OCI-LY1 (cell line): ENCODE measurements around the gene RGS19.

Source experiments
- H2AFZ ChIP-seq: fragments of 200-600 bp; sonication (generic), shearing (Covaris generic); 2 replicates; pipeline ENCODE4 v1.6.0; 2014; ENCODE audit warnings: antibody characterized with exemption, mild to moderate bottlenecking, low read length
- H3F3A ChIP-seq: fragments of 200-600 bp; sonication (generic), shearing (Covaris generic); 2 replicates; pipeline ENCODE4 v1.6.0; 2014; ENCODE audit warnings: mild to moderate bottlenecking, antibody characterized with exemption, low read length, moderate library complexity; ENCODE audit not compliant: insufficient read depth
- H3K27ac ChIP-seq: fragments of 200-600 bp; sonication (generic); 2 replicates; pipeline ENCODE4 v1.5.1; 2014; ENCODE audit warnings: low read length, mixed run types, mild to moderate bottlenecking, low read depth; ENCODE audit not compliant: poor library complexity, severe bottlenecking
- H3K27me3 ChIP-seq: fragments of 200-600 bp; sonication (generic); 2 replicates; pipeline ENCODE4 v1.6.0; 2014; ENCODE audit warnings: antibody characterized with exemption, mild to moderate bottlenecking, low read length, moderate library complexity; ENCODE audit not compliant: insufficient read depth
- H3K36me3 ChIP-seq: fragments of 200-600 bp; sonication (generic); 2 replicates; pipeline ENCODE4 v1.6.1; 2014; ENCODE audit warnings: mild to moderate bottlenecking, antibody characterized with exemption, low read length, moderate library complexity, mixed read lengths; ENCODE audit not compliant: insufficient read depth
- H3K4me1 ChIP-seq: fragments of 200-600 bp; sonication (generic); 2 replicates; pipeline ENCODE4 v1.5.1; 2014; ENCODE audit warnings: mild to moderate bottlenecking, low read length, moderate library complexity; ENCODE audit not compliant: insufficient read depth, severe bottlenecking
- H3K4me2 ChIP-seq: fragments of 200-600 bp; sonication (generic), shearing (Covaris generic); 2 replicates; pipeline ENCODE4 v1.6.1; 2014; ENCODE audit warnings: low read length
- H3K4me3 ChIP-seq: fragments of 200-600 bp; sonication (generic); 2 replicates; pipeline ENCODE4 v1.5.1; 2014; ENCODE audit warnings: low read length, low read depth, mild to moderate bottlenecking, mixed read lengths; ENCODE audit not compliant: poor library complexity, severe bottlenecking
- H3K79me2 ChIP-seq: fragments of 200-600 bp; shearing (Covaris generic); 2 replicates; pipeline ENCODE4 v1.6.1; 2016; ENCODE audit warnings: mixed run types, low read length, mixed read lengths; ENCODE audit not compliant: insufficient read depth
- H3K9ac ChIP-seq: fragments of 200-600 bp; sonication (generic), shearing (Covaris generic); 2 replicates; pipeline ENCODE4 v1.6.1; 2014; ENCODE audit warnings: mild to moderate bottlenecking, low read length, mixed read lengths
- H3K9me2 ChIP-seq: fragments of 200-600 bp; sonication (generic), shearing (Covaris generic); 2 replicates; pipeline ENCODE4 v1.6.1; 2014; ENCODE audit warnings: low read depth, mild to moderate bottlenecking, low read length, mixed read lengths
- H3K9me3 ChIP-seq: fragments of 200-600 bp; shearing (Covaris generic); 2 replicates; pipeline ENCODE4 v1.6.1; 2014; ENCODE audit warnings: low read length, mixed read lengths
- H4K20me1 ChIP-seq: fragments of 200-600 bp; sonication (generic), shearing (Covaris generic); 2 replicates; pipeline ENCODE4 v1.6.0; 2016; ENCODE audit warnings: mild to moderate bottlenecking, low read length; ENCODE audit not compliant: insufficient read depth
- CTCF ChIP-seq: fragments of 200-600 bp; sonication (generic), shearing (Covaris generic); IDR thresholded peaks from 2 replicates; pipeline ENCODE4 v1.5.1; 2017; ENCODE audit warnings: mild to moderate bottlenecking, antibody characterized with exemption, low read length, moderate library complexity, mixed read lengths
- EZH2 ChIP-seq: fragments of 200-600 bp; sonication (generic), shearing (Covaris generic); IDR thresholded peaks from 2 replicates; pipeline ENCODE4 v1.8.0; 2017; ENCODE audit warnings: borderline replicate concordance, mixed run types, mild to moderate bottlenecking, antibody characterized with exemption, low read length, moderate library complexity, mixed read lengths

RGS19 gene

GRCh38 chr20:64067733-64068307 lies 11.5 kb downstream of the RGS19 start:
- H3K9ac ChIP-seq = no peak overlapping the region

GRCh38 chr20:64067005-64067632 lies 12.2 kb downstream of the RGS19 start:
- H3K9me3 ChIP-seq = no peaks in the 10 kb centered on the region
- peaks cover 30% of the 10 kb centered on the region for H3K4me1 ChIP-seq
- no peaks in the 10 kb centered on the region for H3K79me2 ChIP-seq
- no peak for TF ChIP-seq CTCF
- no peak for TF ChIP-seq EZH2
- no peak overlapping the region for H3K27ac ChIP-seq
- H3K4me3 ChIP-seq = no peak overlapping the region
- no peaks in the 10 kb centered on the region for H3F3A ChIP-seq
- peaks cover 9% of the 10 kb centered on the region; the same call in 1 of the 2 replicates for H3K27me3 ChIP-seq
- no peak overlapping the region for H3K4me2 ChIP-seq
- no peak overlapping the region for H2AFZ ChIP-seq
- H3K36me3 ChIP-seq = no peaks in the 10 kb centered on the region
- H3K9ac ChIP-seq = no peak overlapping the region
- H4K20me1 ChIP-seq = no peaks in the 10 kb centered on the region
- no peaks in the 10 kb centered on the region for H3K9me2 ChIP-seq

More at GRCh38 chr20:64067733-64068307, 11.5 kb downstream of the RGS19 start:
- Histone ChIP-seq H3K4me2 (no peak overlapping the region), H3K36me3 (no peaks in the 10 kb centered on the region), H3K27ac (no peak overlapping the region), H3K9me2 (no peaks in the 10 kb centered on the region), H3K4me3 (no peak overlapping the region), H3K27me3 (peaks cover 9% of the 10 kb centered on the region; the same call in 1 of the 2 replicates), H2AFZ (no peak overlapping the region), H3K79me2 (no peaks in the 10 kb centered on the region), H3F3A (no peaks in the 10 kb centered on the region), H3K9me3 (no peaks in the 10 kb centered on the region), H3K4me1 (peaks cover 24% of the 10 kb centered on the region), H4K20me1 (no peaks in the 10 kb centered on the region)
- TF ChIP-seq CTCF (no peak), EZH2 (no peak)

GRCh38 chr20:64065974-64066343 lies 13.4 kb downstream of the RGS19 start:
- Histone ChIP-seq H3K9me2 (no peaks in the 10 kb centered on the region), H3K36me3 (no peaks in the 10 kb centered on the region), H3F3A (no peaks in the 10 kb centered on the region), H3K4me3 (no peak overlapping the region), H3K9ac (no peak overlapping the region), H2AFZ (no peak overlapping the region), H3K4me2 (no peak overlapping the region), H4K20me1 (no peaks in the 10 kb centered on the region), H3K9me3 (no peaks in the 10 kb centered on the region), H3K27ac (no peak overlapping the region), H3K4me1 (peaks cover 32% of the 10 kb centered on the region), H3K27me3 (peaks cover 9% of the 10 kb centered on the region; the same call in 1 of the 2 replicates), H3K79me2 (no peaks in the 10 kb centered on the region)
- TF ChIP-seq EZH2 (no peak), CTCF (no peak)
